Motor neuron (in vitro differentiated cells): ENCODE data around the gene CCND2. TPM values are rescaled to one million over a fixed set of nuclear protein-coding genes. Genes with fewer than 3 reads are reported as not detected.
A peak's percentile ranks its signal among the peaks of the same experiment; 100 is the strongest.

Experiments used
- ATAC-seq, 8 experiments: fragments of 200-7000 bp; cut with Tn5 transposase; replicated peaks in 6 of 8; 2 replicates each; pipeline ENCODE4 v1.8.0; 2021; ENCODE audit warnings: mild to moderate bottlenecking in 8 of 8, moderate library complexity in 8 of 8
- H3K27ac ChIP-seq, 2 donors: fragments of 250-450 bp; sonication (Bioruptor Pico); 2 replicates each; pipeline ENCODE4 v1.9.0; 2021; ENCODE audit warnings: antibody characterized with exemption in 2 of 2, mild to moderate bottlenecking in 2 of 2, moderate library complexity in 1 of 2
- H3K4me1 ChIP-seq, 2 donors: fragments of 250-450 bp; sonication (Bioruptor Pico); replicated peaks in 1 of 2; 2 replicates each; pipeline ENCODE4 v1.6.1; 2021; ENCODE audit warnings: antibody characterized with exemption in 2 of 2, mild to moderate bottlenecking in 2 of 2, moderate library complexity in 1 of 2
- H3K4me3 ChIP-seq, 5 donors: fragments of 250-450 bp; sonication (Bioruptor Pico); 2 replicates each; pipeline ENCODE4 v1.9.0; 2021; ENCODE audit warnings: antibody characterized with exemption in 5 of 5, mild to moderate bottlenecking in 5 of 5, moderate library complexity in 4 of 5
- WGBS, 10 experiments: fragments of 450-650 bp; shearing (Covaris generic); methylation state at CpG; one replicate each; pipeline ENCODE4 v1.0.0; 2022; 5-methylcytosine and 5-hydroxymethylcytosine counted together
- in situ Hi-C, 9 experiments: fragments of 400-800 bp; cut with MboI; loops; one replicate each; pipeline ENCODE4 v1.15.0; 2021; ENCODE audit warnings: low sequenced_read_pairs in 9 of 9, low pct_unique_long_range_greater_than_20kb in 2 of 9; ENCODE audit not compliant: unreplicated experiment in 9 of 9
- total RNA-seq, 8 experiments: library from RNA; unstranded; fragments of 300-600 nt; gene quantifications; 2 replicates each; pipeline versions ENCODE4 v1.2.3 to v1.2.4, GENCODE V29; 2022

CCND2 gene
- total RNA-seq, 8 experiments from 2014 or later, result 1.3 to 350 (median 57.3) TPM

DNA sequence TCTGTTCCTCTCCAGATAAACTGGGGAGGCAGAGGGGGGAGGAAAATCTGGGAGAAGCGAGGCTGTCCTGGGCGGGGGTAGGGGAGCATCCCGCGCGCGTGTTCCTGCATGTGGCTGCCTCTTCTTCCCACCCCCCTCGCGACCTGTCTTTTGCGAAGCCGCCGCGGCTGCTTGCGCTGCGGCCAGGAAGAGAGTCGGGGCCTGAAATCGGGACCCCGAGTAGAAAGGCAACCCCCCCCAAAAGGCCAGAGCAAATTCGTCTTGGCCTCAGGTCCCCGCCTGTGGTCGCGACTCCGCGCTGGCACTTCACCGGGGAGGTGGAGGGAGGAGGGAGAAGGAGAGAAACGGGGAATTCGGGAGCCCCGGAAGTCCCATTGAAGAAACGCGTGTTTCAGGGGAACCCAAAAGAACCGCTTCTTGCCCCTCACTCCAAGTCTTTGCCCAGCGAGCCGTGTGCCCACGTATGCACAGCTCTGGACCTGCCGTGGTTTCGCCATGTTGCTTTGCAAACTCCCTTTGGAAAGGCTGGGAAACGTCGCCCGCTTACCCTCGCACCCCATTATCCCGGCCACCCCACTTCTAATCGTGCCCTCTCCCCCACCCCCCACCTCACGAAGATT, 944 bp downstream of the CCND2 start:
- no peak for ATAC-seq
- WGBS, 10 experiments, result 0% methylated on average over 9 to 10 of the region's 42 CpGs; no CpG with 5 or more reads in 8 of the 10 experiments
- Histone ChIP-seq H3K4me1 (peaks cover 25 to 41% of the 10 kb centered on the region in 2 donors), H3K4me3 (peak overlapping the region; percentile 69 to 89 (median 78)), H3K27ac (peak overlapping the region; percentile 61 to 94)
- in situ Hi-C loops, result loop anchor here in 8 of 9 experiments (10.0 to 25.0 kb wide), 3 partner anchors 287 to 390 kb away; no protein-coding TSS in a partner anchor

DNA sequence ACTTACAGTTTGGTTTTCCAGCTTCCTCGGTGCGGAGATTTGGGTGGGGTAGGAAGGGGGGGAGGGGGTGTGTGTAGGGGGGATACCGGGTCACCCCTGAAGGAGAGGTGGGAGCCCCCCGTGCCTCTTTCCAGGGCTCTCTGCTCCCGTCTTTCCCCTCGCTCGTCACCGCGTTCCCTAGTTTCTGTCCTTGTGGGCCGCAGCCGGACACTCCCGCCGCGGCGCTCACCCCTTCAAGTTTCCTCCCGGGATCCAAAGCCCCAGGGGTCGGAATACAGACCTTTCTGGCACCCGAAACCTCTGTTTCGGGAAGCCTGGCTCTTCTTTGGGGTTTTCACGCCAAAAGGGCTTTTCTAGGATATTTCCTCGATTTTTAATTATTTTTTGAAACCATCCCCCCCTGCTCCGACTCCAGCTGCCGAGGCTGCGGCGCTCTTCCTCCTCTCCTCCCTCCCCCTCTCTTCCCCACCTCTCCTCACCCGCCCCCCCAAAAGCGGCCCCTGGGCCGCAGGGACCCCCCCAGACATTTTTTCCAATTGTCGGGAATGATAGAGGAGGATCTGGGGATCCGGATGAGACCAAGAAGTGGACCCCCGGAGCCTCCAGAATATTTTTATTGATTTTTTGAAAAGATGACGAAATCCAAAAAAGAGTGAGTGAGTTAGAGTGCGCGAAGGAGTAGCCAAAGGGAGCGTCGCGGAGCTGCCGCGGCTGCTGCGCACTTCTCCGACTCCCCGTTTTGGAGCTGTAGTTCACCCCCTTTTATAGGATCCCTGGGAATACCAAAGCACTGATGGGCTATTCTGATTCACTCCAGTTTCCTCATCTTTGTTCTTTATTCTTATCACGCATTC, 1.7 kb downstream of the CCND2 start:
- peak overlapping the region; percentile 61 to 94 for H3K27ac ChIP-seq
- H3K4me1 ChIP-seq, result peaks cover 32 to 48% of the 10 kb centered on the region in 2 donors
- 0 to 21% (median 1%) methylated on average over 4 to 11 of the region's 43 CpGs; no CpG with 5 or more reads in 5 of the 10 experiments for WGBS, 10 experiments
- in situ Hi-C loops, result loop anchor here in 8 of 9 experiments (10.0 to 25.0 kb wide), 3 partner anchors 288 to 390 kb away; no protein-coding TSS in a partner anchor
- ATAC-seq, result no peak
- H3K4me3 ChIP-seq, result peak overlapping the region; percentile 69 to 89 (median 78)

DNA sequence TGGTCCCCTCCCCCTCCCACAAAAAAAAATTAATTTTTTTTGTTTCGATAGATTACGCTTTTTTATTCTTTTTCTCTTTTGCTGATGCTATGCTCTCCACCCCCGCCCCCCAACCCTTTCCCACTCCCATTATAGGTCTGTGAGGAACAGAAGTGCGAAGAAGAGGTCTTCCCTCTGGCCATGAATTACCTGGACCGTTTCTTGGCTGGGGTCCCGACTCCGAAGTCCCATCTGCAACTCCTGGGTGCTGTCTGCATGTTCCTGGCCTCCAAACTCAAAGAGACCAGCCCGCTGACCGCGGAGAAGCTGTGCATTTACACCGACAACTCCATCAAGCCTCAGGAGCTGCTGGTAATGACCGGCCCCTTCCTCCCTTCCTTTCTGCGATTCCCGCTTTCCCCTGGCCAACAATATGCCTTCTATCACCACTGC, 2.3 kb downstream of the CCND2 start:
- H3K4me3 ChIP-seq, result peak overlapping the region; percentile 69 to 89 (median 78)
- no peak for ATAC-seq
- in situ Hi-C loops, result loop anchor here in 8 of 9 experiments (10.0 to 25.0 kb wide), 3 partner anchors 289 to 391 kb away; no protein-coding TSS in a partner anchor
- WGBS, 10 experiments, result 0 to 33% (median 3%) methylated on average over 1 to 9 of the region's 14 CpGs; no CpG with 5 or more reads in 2 of the 10 experiments
- H3K27ac ChIP-seq, result peak overlapping the region in 1 of 2 donors; percentile 94
- H3K4me1 ChIP-seq, result peaks cover 35 to 47% of the 10 kb centered on the region in 2 donors

DNA sequence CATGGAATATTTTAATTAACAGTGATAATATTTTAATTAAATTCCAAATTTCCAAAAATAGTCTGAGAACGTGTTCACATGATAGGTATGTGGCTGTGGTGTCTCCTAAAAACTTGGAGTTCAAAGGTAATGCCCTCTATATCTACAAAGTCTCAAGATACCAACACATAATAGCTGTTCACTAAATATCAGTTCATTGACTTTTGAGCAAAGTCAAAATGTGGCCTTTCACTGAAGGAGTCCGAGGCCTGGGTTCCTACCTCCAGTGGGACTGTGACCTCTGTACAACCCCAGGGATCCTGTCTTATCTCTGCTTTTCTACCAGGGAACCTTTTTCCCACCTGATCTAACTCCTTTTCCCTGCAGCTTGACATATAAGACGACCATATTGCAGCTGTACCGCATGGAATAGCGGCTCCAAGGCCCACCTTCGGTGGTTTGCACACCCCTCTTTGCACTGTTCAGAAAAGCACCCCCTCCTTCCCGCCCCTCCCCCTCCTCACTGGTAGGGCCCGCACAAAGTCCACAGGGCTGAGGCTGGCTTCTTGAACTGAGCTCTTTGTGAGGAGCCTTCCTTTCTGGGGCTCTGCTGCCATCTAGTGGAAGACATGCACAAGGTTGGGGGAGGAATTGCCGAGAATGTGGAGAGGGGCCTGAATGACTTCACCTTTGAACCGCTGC, 3.1 kb downstream of the CCND2 start:
- in situ Hi-C loops, result loop anchor here in 8 of 9 experiments (10.0 to 25.0 kb wide), 3 partner anchors 289 to 392 kb away; no protein-coding TSS in a partner anchor
- ATAC-seq, result peak; percentile 30 to 77 (median 35)
- Histone ChIP-seq H3K4me3 (peak overlapping the region in 4 of 5 donors; percentile 16 to 89 (median 82)), H3K4me1 (peaks cover 35 to 46% of the 10 kb centered on the region in 2 donors), H3K27ac (no peak overlapping the region)
- 0 to 25% (median 0%) methylated on average over 1 to 2 of the region's 10 CpGs; no CpG with 5 or more reads in 4 of the 10 experiments for WGBS, 10 experiments

DNA sequence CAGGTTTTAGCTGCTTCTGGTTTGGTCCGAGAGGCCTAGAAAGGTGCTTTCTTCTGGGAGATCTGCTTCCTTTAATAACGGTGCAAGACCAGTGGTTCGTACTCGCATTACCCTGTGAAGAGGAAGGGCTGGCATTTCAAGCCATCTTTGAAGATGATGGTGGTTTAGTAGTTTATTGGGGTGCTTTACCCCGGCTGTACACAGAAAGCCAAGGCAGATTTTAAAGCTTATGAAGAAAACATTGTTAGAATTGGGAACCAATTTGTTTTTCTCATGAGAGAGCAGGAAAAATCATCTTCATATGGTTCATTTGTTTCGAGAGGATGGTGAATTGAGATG, 3.6 kb downstream of the CCND2 start:
- no peak for ATAC-seq
- no peak overlapping the region for H3K27ac ChIP-seq
- peaks cover 33 to 46% of the 10 kb centered on the region in 2 donors for H3K4me1 ChIP-seq
- in situ Hi-C loops, result loop anchor here in 8 of 9 experiments (10.0 to 25.0 kb wide), 3 partner anchors 290 to 392 kb away; no protein-coding TSS in a partner anchor
- WGBS, 10 experiments, result 8 to 100% (median 37%) methylated on average over 1 to 6 of the region's 6 CpGs; no CpG with 5 or more reads in 2 of the 10 experiments
- H3K4me3 ChIP-seq, result peak overlapping the region in 3 of 5 donors; percentile 1 to 76 (median 16)

DNA sequence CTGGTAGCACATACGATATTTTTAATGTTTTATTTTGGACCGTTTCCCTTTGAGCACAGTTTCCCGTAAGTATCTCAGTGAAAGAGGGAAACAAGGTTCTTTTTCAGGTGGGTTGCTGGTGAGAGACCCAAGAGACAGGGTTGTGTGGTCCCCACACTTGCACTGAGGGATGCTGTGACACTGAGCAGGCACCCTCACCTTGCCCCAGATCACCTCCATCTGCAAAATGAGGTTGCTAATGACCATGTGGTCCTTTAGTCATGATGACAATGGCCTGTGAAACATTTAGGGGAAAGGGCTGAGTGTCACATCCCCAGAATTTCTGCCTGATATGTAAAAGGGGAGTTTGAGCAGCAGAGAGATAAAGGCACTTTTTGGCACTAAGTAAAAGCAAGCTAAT, 4.3 kb downstream of the CCND2 start:
- peaks cover 32 to 41% of the 10 kb centered on the region in 2 donors for H3K4me1 ChIP-seq
- in situ Hi-C loops, result loop anchor here in 8 of 9 experiments (10.0 to 25.0 kb wide), 3 partner anchors 291 to 393 kb away; no protein-coding TSS in a partner anchor
- ATAC-seq, result no peak
- H3K27ac ChIP-seq, result no peak overlapping the region
- WGBS, 10 experiments, result 50 to 72% (median 60%) methylated on average over 1 to 3 of the region's 3 CpGs; no CpG with 5 or more reads in 7 of the 10 experiments
- H3K4me3 ChIP-seq, result no peak overlapping the region

DNA sequence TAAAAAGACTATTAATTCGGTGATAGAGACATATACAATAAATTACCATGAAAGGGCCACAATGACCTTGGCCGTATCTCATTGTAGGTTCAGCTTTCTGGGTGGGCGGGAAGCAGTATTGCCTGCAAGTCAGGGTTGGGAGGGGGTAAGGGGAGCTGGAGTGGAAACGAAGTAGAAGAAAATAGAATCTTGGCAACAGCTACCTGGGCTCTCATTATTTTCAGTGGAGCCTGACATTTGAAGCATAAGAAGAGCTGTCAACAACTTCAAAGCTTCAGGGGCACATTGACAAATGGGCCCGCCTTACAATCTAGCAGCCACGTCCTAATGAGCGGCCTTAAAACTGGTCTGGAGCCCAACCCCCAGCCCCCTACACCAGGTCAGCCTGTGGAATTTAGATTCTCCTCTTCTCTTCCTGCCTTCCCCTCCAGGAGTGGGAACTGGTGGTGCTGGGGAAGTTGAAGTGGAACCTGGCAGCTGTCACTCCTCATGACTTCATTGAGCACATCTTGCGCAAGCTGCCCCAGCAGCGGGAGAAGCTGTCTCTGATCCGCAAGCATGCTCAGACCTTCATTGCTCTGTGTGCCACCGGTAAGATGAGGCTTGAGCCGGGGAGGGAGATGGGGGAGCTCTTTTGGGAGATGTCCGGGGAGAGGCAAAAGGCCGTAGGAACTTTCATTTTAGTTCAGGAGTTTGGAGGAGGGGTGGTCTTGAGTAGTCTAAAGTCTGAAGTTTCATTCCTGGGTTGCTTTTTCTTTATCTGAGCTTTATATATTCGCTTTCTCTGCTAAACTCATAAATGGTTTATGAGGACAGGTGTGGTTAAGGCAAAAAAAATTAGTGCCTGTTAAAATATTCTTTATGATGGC, 5.0 kb downstream of the CCND2 start:
- ATAC-seq, result no peak

DNA sequence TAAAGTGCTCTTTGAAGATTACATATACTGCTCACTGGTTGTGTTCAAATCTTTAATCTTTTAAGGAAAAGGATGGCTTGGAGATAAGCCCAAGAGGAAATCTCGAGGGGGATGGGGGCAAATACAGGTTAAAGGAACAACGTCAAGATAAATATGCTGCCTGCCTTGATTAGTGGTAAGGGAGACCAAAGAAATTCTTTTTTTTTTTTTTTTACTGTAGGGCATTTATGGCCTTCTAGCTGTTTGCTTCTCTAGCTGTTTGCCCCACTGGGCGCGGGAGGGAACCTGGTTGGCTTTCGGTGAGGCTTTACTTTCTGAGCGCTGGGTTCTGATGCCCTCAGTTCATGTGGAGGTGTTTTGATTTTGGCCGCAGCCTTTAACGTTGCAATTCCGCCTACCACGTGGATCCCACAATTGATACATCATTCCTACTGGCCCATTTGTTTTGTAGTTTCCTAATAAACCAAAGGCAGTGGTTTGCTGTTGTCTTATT, 5.7 kb downstream of the CCND2 start:
- peaks cover 32 to 37% of the 10 kb centered on the region in 2 donors for H3K4me1 ChIP-seq
- H3K27ac ChIP-seq, result no peak overlapping the region
- in situ Hi-C loops, result loop anchor here in 8 of 9 experiments (10.0 to 25.0 kb wide), 3 partner anchors 292 to 394 kb away; no protein-coding TSS in a partner anchor
- no peak for ATAC-seq
- H3K4me3 ChIP-seq, result no peak overlapping the region
- 40 to 86% (median 73%) methylated on average over 1 to 10 of the region's 10 CpGs for WGBS, 10 experiments

More for the DNA sequence above, 5.0 kb downstream of the CCND2 start:
- Histone ChIP-seq H3K4me1 (peaks cover 32 to 37% of the 10 kb centered on the region in 2 donors), H3K4me3 (no peak overlapping the region), H3K27ac (no peak overlapping the region)
- in situ Hi-C loops, result loop anchor here in 8 of 9 experiments (10.0 to 25.0 kb wide), 3 partner anchors 291 to 394 kb away; no protein-coding TSS in a partner anchor
- 3 to 94% (median 32%) methylated on average over 2 to 8 of the region's 15 CpGs; no CpG with 5 or more reads in 2 of the 10 experiments for WGBS, 10 experiments

DNA sequence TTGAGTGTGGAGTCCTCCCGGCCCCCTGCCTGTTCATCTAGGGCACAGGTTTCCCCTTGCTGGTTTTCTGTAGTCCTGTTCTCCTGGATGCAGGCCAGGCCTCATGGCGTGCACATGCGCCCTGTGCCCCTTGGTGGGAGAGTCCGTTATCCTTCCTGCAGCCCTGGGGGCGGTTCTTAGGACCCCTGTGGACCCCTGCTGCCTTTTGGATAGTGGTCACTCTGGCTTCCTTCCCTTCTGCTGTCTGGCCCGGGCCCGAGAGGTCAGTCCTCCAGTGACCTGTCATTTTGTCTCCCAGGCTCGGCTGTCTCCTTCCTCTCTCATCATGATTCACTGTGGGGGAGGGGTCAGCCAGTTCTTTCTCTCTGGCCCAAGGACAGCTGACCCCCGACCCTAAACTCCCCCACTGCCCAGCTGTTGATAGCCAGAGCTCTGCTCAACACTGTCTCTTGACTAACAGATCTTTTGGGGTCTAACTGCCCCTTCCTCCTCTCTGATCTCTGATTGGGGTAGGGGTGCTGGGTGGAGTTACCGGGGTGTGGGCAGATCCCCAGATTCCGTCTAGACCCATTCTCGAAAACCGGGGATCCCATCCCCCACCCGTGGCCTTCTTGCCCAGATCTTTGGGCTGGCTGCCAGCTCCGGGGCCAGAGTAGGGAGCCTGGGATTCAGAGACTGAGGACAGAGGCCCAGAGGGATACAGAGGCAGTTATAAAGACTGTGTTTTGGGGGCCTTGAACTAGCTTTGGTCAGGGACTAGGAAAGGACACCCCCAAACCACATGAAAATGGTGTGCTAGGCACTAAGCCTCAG, 7.0 kb downstream of the CCND2 start:
- 0 to 74% (median 28%) methylated on average over 1 to 6 of the region's 15 CpGs; no CpG with 5 or more reads in 2 of the 10 experiments for WGBS, 10 experiments
- peaks cover 32 to 37% of the 10 kb centered on the region in 2 donors for H3K4me1 ChIP-seq
- no peak overlapping the region for H3K4me3 ChIP-seq
- ATAC-seq, result no peak
- in situ Hi-C loops, result loop anchor here in 7 of 9 experiments (25.0 kb wide), 2 partner anchors 293 to 393 kb away; no protein-coding TSS in a partner anchor
- H3K27ac ChIP-seq, result no peak overlapping the region

DNA sequence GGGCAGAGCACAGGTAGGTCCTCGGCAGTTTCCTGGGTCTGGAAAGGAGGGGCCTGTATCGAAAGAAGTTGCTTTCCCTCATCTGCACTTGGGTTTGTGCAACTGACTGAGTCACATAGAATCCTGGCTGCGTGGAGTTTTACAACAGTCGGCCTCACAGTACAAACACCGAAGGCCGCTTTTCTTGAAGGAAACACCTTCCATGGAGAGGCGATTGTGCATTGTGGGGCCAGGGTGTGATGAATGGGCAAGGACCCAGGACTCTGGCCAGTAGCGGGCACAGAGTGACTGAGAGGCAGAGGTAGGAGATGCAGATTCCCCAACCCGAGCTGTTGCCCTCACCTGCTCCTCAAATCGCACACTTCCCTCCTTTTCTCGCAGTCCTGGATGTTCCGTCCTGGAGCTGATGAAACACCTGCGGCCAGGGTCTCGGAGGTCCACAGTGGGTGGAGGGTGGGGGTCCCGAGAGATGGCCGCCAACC, 7.7 kb downstream of the CCND2 start:
- no peak for ATAC-seq

More for the DNA sequence above, 7.7 kb downstream of the CCND2 start:
- Histone ChIP-seq H3K4me3 (no peak overlapping the region), H3K27ac (no peak overlapping the region), H3K4me1 (peaks cover 26 to 37% of the 10 kb centered on the region in 2 donors)
- in situ Hi-C loops, result loop anchor here in 7 of 9 experiments (25.0 kb wide), 2 partner anchors 294 to 394 kb away; no protein-coding TSS in a partner anchor
- WGBS, 10 experiments, result 56 to 97% (median 91%) methylated on average over 3 to 11 of the region's 16 CpGs; no CpG with 5 or more reads in 6 of the 10 experiments
